ENCODE measurements around the gene TRPV6. TPM values are rescaled to one million over a fixed set of nuclear protein-coding genes. Genes with fewer than 3 reads are reported as not detected.

TRPV6 gene
- total RNA-seq, 1 donor from 2014 or later: not detected

DNA sequence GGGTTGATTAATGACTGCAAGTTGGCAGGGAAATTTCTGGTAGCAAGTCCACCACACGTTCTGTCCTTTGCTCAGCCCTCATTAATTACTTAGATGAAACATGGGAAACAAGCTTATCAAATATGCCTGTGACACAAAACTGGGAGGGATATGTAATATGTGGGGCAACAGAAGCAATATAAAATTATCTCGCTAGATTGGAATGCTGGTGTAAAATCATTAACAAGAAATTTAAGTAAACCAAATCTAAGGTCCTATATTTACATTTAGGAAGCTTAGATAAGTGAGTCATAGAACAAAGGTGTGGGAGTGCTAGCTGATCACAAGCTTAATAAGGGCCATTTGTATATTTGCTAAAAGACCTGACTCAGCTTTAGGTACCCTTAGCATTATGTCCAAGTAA is 24.5 kb upstream of the TRPV6 start:
- ATAC-seq (no peak), DNase-seq (ENCODE audit: missing footprints) (no peak)
- intact Hi-C loops (cut with DNase I): no loop called here

DNA sequence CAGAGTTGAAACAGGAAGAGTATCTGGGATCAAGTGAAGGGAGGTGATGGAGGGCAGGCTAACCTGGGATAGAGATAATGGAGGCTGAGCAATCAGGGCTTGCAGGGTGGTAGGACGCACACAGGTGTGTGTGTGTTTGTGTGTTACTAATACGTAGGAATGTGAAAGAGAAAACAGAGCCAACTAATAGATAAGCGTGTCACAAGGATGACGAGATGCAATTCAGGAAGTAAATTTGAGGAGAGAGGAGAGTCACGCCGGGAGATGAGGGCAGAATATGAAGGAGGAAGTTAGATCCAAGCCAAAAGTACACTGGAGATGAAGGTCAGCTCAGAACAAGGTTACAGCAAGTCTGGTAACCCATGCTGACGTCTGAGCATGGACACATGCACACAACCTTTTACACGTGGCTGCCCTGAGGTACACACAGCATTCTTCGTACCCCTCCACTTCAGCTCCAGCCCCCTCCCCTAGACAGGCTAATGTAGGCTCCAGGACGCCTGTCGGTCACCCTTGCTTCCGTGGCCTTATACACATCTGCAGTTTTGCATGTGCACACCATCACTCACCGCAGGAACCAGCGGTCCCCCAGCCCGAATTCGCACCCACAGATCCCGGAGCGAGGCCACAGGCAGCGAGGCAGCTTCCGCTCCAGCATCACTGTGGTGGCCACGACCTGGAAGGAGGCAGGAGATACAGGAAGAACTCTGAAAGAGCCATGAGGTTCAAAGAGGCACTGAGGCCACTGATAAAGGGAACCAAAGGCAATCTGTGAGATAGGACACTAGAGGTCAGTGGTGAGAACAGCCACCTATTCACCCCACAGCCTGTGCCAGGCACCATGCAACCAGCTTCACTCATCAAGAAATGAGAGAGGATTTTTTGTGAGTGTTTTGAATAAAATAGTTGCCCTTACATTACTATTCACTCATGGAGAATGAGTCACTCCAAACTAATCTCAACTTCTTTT is 23.7 kb upstream of the TRPV6 start:
- no peak for DNase-seq (ENCODE audit: missing footprints)
- ATAC-seq: peak; percentile 39
- intact Hi-C loops (cut with DNase I): no loop called here

DNA sequence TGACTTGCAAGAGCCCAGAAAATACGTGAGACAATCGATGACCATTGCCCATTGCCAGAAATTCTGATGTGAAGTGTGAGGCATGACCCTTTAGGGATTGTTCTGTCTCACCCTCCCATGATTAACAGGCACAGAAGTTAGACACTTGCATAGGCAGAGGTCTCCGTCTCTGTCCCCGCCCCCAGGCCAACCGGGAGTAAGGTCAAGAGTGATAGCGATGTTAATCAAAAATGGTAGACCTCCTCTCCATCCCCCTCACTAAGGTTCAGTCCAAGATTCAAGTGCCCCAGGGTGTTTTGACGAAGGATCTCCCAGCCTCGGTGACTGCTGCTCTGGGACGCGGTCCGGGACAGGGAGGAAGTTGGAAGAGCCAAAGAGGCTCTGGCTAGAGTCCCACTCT is 22.7 kb upstream of the TRPV6 start:
- no peak for DNase-seq (ENCODE audit: missing footprints)
- intact Hi-C loops (cut with DNase I): no loop called here
- ATAC-seq: no peak

DNA sequence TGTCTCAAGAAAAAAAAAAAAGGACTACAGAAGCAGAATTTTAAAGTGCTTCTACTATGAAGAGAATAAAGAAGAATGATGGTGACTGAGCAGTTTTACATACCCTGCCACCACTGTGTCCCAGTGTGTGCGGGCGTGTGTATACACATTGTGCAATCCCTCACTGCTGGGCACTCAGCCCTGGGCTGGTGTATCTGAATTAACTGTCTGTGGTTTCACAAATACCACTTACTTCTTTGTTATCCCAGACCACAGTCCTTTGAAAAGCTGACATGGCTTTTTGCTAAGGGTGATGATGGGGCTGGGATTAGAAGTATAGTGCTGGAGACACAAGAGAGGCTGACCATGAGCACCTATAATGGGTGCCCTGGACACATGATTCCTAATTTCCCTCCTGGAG is 21.1 kb upstream of the TRPV6 start:
- no peak for ATAC-seq
- intact Hi-C loops (cut with DNase I): no loop called here

DNA sequence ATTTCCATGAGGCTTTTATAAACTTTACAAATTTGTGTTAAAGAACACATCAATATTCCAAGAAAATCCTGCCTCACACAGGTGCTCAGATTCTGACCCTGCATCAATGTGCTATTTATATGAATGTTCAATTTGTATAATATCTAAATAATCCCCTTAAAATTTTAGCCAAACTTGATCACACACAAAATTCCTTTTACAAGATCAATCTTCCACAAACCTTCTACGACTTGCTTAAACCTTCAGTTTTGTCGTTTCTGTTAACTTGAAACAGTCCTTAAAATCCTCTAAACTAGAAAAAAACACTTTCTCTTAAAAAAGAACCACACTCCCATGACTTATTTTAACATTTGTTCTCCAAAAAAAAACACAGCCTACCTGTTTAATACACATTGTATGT is 20.2 kb upstream of the TRPV6 start:
- intact Hi-C loops (cut with DNase I): no loop called here
- no peak for ATAC-seq
- DNase-seq (ENCODE audit: missing footprints): no peak

More for the DNA sequence above, 21.1 kb upstream of the TRPV6 start:
- DNase-seq (ENCODE audit: missing footprints): no peak

DNA sequence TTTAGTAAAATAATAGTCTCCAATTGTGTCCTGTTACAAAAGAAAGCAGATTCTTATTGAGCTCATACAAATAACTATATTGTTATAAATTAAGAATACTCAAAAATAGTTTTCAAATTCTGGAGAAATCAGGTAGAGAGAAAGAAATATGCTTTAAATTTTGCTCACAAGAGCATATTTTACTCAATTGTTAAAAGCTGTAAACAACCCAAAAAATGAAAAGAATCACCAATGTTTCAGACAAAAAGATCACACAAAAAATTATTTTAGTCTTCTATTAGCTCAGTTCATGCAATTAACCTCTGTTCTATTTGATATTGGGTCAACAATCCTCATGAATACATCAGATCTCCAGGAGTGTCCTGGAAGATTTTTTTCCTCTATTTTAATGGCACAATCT is 18.6 kb upstream of the TRPV6 start:
- ATAC-seq: no peak
- intact Hi-C loops (cut with DNase I): no loop called here

DNA sequence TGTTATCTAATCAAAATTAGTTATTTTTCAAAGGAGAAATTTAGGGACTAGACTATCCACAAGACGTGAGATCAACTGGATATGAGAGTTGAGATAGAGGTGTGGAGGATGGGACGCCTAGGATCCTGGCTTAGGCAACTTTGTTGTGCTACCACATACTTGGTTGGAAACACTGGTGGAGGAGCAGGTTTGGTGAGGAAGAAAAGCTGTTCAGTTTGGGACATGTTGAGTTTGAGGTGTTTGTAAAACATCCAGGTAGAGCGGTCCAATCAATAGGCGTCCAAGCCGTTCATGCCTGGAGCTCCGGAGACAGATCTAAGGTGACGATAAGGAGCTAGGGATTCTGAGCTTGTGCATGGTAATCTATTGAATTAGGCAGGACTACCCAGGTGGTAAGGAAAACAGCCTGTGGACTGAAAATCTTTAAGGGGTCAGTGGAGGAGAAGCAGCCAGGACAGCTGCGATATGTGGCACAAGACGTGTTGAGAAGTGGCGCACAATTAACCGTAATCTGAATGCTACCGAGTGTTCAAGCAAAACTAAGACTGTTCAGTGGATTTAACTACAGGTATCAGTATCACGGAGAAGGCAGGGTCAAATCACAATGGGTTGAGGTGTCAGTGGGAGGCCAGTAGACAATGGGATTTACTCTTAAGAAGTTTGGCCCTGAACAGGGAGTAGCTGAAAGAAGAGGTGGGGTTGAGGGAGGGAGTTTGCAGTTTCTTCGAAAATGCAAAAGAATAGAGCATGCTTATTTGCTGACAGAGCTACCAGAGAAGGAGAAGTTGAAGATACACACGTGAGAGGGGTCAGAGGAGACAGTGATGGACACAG is 16.1 kb upstream of the TRPV6 start:
- ATAC-seq: no peak
- no peak for DNase-seq (ENCODE audit: missing footprints)
- intact Hi-C loops (cut with DNase I): no loop called here

More for the DNA sequence above, 18.6 kb upstream of the TRPV6 start:
- DNase-seq (ENCODE audit: missing footprints): no peak

DNA sequence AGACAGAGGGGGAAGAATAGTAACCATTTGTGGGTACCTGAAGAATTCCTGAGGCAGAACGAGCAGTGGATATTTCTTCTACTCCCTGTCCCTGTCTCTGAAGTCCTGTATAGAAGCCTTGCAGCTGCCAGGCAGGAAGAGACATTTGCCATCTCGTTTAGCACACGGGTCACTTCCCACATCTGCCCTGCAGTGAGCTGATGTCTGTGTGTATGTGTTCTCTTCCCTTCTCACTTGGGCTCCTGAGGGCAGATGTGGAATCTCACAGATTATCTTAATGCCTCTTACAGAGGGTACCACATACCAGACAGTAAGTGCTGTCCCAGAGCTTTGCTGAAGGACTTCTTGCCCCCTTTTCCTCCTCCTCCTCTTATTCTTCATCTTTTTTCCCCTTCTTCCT is 14.1 kb upstream of the TRPV6 start:
- intact Hi-C loops (cut with DNase I): no loop called here
- DNase-seq (ENCODE audit: missing footprints) (no peak), ATAC-seq (no peak)

DNA sequence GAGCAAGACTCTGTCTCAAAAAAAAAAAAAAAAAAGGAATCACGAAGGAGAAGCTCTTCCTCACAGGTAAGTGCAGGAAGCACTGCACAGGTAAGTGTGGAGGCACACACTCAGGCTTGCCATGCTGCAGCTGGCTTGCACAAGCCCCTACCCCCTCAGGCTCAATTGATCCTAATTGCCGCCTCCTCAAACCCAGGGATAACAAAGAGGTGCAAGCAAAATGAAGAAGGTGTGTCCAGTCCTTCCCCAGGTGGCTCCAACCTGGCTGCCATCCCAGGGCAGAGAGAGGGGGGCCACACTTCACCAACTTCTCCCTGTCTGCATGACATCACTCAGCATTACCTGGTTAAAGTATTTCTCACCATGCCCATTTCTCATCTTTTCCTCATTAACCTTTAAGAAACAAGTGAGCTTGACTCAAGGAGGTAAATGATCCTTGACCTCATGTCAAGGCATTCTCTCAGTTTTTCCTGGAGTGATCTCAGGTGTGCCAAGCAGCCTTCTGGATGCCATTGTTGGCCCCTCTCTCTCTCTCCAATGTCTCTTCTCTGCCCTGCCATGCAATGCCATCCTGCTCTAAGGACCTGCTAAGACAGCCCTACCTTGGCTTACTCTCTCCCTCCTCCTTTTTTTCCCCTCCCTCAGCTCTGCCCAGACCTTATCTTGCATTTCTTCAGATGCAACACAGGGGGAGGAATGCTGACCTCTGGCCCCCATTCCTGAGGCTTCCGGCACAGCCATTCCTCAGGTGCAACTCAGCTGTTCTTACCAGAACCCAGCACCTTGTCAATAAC is 13.0 kb upstream of the TRPV6 start:
- intact Hi-C loops (cut with DNase I): no loop called here

DNA sequence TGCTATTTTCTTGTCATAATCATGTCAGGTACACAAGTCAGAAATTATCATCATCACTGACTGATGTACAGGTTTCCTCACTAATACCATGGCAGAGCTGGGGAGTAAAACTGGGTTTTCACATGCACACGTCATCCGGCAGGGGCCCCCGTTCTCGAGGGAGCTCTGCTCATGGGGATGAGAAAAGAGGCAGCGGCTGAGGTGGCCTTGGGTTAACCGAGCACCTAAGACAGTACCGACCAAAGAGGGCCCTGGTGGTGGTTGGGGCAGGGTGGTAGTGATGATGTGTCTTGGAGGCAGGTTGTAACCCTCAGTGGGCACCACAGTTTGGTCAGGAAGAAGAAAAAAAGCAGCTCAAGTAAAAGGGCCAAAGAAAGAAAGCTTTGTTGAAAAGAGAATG is 12.1 kb upstream of the TRPV6 start:
- intact Hi-C loops (cut with DNase I): no loop called here
- DNase-seq (ENCODE audit: missing footprints) (no peak), ATAC-seq (no peak)

More for the DNA sequence above, 13.0 kb upstream of the TRPV6 start:
- DNase-seq (ENCODE audit: missing footprints) (no peak), ATAC-seq (no peak)

DNA sequence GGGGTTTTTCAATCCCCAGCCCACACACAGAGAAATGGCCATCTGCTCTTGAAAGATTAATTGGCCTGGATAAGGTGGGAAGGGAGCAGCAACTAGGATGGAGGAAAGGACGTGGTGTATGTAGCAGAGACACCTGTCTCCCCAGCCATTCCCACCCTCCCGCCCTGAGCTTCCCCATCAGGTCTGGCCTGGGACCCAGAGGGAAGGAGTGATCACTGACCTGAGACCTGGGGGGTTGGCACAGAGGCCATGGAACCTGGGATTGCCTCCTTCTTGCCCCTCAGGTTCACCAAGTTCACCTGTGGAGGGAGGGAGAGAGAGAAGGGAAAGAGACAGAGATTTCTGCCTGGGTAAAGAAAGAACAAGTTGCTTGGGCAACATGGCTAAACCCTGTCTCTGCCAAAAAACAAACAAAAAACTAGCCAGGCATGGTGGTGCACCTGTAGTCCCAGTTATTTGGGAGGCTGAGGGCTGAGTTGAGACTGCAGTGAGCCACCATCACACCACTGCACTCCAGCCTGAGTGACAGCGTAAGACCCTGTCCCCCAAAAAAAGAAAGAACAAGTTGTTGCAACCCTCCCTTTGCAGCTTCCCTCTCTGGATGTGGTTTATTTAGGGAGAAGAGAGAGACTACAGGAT is 11.3 kb upstream of the TRPV6 start:
- intact Hi-C loops (cut with DNase I): no loop called here
- DNase-seq (ENCODE audit: missing footprints) (no peak), ATAC-seq (no peak)

DNA sequence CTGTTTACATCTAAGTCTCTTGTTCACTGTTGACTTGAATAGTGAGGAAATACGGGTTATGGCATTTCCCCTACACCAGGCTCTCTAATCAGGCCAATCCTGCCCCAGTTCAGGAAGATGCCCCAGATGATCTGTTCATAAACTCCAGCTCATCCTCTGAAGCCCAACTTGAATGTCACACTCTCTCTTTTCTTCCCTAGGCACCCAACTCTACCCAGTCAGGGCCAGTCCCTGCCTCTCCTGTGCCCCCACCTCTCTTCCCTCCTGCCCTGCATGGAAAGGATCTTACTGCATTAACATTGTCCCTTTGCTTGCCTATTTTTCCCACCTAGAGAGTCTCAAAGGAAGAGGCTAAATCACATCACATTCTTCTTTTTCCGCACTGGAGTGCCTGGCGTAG is 10.6 kb upstream of the TRPV6 start:
- intact Hi-C loops (cut with DNase I): no loop called here

DNA sequence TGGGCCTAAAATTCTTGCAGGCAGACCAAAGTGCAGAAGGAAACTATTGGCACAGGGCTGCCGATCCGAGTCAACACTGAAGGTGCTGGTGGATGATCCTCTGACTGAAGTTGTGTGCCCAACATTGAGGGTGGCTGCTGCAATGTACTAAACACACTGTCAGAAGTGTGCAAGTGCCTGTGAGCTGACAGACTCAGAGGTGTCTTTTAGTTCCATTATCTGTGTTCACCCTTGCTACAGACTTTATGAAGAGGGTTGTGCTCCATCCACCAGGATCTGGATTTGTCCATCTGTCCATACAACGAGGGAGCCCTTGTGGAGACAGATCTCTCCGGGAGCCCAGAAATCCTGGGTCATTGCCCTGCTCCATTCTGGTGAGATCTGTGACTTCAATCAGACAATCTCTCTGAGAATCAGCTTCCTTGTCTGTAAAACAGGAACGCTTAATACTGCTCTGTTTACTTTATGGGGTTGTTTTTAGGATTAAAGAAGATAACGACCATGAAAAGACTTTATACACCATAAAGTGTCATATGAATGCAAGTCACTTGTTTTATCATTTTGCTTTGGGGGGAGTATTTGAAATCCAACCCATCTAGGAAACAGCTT is 9.5 kb upstream of the TRPV6 start:
- no peak for DNase-seq (ENCODE audit: missing footprints)
- intact Hi-C loops (cut with DNase I): no loop called here
- ATAC-seq: no peak

More for the DNA sequence above, 10.6 kb upstream of the TRPV6 start:
- no peak for DNase-seq (ENCODE audit: missing footprints)
- no peak for ATAC-seq

DNA sequence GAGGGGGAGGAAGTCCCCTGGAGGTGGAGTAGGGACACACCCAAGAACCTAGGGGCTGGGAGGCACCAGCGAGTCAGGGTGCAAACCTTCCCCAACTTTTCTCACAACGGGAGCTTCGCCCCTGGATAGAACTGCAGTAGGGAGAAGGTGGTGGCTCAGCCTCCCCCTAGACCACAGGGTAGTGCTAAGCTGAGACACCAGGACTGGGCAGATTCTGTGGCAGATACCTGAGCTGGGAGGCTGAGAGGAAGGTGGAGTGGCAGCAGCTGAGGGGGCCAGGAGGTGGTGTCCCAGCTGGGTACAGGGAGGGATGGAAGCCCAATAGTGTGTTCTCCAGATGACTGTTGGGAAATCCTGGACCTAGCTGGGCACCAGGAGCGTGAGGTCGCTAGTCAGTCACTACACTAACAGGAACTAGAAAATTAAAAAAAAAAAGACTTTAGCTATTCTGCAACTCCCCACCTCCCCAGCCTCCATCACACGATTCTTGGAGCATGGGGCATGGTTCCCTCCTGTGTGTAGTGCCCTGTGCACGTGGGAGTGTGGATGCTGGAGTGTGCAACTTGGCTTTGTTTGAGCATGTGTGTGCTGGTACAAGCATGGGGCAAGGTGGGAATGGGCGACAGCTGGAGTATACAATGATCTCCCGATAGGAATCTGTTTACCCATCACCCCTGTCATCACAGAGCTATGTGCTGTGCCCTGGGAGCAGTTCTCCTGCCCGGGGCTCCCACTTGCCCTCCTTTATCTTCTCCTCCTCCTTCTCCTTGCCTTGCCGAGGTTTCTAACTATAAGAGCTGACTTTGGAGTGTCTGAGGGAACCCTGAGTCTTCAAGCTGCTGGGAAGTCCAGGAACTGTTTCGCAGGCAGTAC is 8.8 kb upstream of the TRPV6 start:
- no peak for ATAC-seq
- intact Hi-C loops (cut with DNase I): no loop called here
- DNase-seq (ENCODE audit: missing footprints): no peak

DNA sequence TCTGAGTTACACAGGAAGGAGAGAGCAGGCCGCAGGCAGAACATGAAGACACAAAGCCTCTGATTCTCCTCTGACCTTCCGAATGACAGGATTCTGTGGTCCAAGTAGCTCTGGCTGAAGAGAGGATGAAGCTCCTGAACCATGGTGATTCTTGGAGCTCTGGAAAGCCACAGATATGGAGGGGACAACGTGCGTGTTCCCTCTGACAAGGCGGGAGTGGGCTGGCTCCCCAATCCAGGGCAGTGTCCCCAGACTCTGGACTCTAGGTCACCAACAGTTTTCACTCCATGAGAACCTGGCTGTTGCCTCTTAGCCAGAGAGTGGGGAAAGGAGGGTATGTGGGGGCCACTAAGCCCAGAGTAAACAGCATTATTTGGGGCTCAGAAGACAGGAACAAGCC is 7.4 kb upstream of the TRPV6 start:
- DNase-seq (ENCODE audit: missing footprints): no peak
- intact Hi-C loops (cut with DNase I): no loop called here
- ATAC-seq: no peak

DNA sequence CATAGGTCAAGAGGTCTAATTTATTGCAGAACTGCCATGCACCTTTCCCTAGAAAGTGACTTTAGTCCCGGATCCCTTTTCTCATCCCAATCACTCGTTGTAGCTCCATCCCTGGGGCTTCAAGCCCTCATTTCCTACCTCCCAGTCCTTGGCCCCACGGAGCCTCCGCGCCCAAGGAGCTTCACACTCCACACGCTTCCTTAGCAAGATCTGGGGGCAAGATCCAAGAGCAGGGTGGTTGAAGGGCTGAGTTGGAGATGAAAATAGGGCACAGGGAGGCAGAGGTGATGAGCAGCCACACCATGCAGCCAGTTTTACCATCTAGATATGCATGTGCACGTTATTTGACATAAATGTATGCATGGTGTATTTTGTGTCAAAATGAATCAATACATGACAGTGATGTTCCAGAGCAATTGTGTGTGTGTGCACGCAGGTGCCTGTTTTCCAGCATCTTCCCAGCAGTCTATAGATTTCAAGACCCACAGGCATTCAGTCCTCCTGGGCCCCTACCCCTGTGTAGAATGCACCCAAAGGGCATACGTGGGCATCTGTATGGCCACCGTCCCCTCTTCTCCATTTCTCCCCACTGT is 6.0 kb upstream of the TRPV6 start:
- intact Hi-C loops (cut with DNase I): no loop called here
- DNase-seq (ENCODE audit: missing footprints): no peak
- no peak for ATAC-seq

DNA sequence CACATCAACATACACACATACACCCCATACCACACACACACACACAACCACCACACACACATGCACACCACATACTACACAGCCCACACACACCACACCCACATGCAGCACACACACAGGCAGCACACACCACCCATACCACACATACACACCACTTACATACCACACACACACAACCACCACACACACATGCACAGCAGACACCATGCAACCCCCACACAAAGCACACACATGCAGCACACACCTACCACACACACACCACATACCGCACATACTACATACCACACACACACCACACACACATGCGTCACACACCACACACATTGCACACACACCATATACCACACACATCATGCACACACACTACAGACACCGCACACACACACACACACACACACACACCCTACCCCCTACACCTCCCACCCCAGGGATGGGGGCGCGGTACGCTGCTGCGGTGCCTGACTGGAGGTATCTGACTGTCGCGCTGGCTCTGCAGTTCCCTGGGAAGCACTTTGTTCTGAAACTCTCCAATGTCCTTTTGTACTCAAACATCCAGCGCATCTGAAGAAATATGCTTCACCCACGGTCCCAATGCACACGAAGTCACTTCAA is 5.4 kb upstream of the TRPV6 start:
- no peak for DNase-seq (ENCODE audit: missing footprints)
- intact Hi-C loops (cut with DNase I): no loop called here

More for the DNA sequence above, 5.4 kb upstream of the TRPV6 start:
- ATAC-seq: no peak
